ENCODE results near the gene KCTD18. TPM values are rescaled to one million over a fixed set of nuclear protein-coding genes. Genes with fewer than 3 reads are reported as not detected.

KCTD18 gene
- total and polyA plus RNA-seq, 2 experiments from 2014 or later: 15.6 to 27.7 TPM

- Histone ChIP-seq H3K79me2 (ENCODE audit: insufficient read depth) (no peaks in the 10 kb centered on the region), H3K27ac (peak overlapping the region; percentile 75), H3K4me1 (ENCODE audit: insufficient read depth) (peaks cover 20% of the 10 kb centered on the region), H3K9me2 (ENCODE audit: insufficient read depth) (no peaks in the 10 kb centered on the region), H3K4me2 (ENCODE audit: unreplicated experiment) (peak overlapping the region; percentile 50), H3F3A (ENCODE audit: insufficient read depth) (peaks cover 35% of the 10 kb centered on the region), H3K9me3 (ENCODE audit: low read depth) (no peaks in the 10 kb centered on the region), H4K20me1 (ENCODE audit: insufficient read depth) (no peaks in the 10 kb centered on the region), H2AFZ (peak overlapping the region; percentile 52), H3K9ac (peak overlapping the region; percentile 51), H3K27me3 (replicated peaks; ENCODE audit: insufficient read depth) (no peaks in the 10 kb centered on the region), H3K36me3 (ENCODE audit: low read depth) (peaks cover 34% of the 10 kb centered on the region), H3K4me3 (peak overlapping the region; percentile 8; the same call in 1 of the 2 replicates)
- peak; percentile 85 for DNase-seq
- TF ChIP-seq EZH2 (IDR thresholded peaks at IDR 0.05; ENCODE audit: insufficient read depth, poor library complexity, severe bottlenecking) (no peak), EZH2phosphoT487 (IDR thresholded peaks at IDR 0.05; ENCODE audit: insufficient read depth, low read depth) (no peak)
- 33 to 36% methylated on average over 8 of the region's 8 CpGs for WGBS, 2 experiments (ENCODE audit: low coverage in 1 of 2, low lambda C conversion rate in 2 of 2, missing lambda C conversion rate in 2 of 2)
- in situ Hi-C loops (cut with MboI): loop anchor here (10.0 kb wide), 1 partner anchor 505 kb away; no protein-coding TSS in a partner anchor
Observed at GRCh38 chr2:200479692-200480265, 30.1 kb downstream of the KCTD18 start.

DNA sequence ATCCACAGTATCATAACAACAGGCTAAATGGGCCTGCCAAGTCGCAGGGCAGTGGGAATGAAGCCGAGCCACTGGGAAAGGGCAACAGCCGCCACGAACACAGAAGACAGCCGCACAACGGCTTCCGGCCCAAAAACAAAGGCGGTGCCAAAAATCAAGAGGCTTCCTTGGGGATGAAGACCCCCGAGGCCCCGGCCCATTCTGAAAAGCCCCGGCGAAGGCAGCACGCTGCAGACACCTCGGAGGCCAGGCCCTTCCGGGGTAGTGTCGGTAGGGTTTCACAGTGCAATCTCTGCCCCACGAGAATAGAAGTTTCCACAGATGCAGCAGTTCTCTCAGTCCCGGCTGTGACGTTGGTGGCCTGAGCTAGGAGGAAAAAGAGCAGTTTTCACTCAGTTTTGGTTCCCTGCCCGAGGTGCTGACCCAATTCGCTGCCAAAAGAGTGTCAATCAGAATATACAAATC, 32.2 kb downstream of the KCTD18 start:
- Histone ChIP-seq H3K4me2 (ENCODE audit: unreplicated experiment) (no peak overlapping the region), H2AFZ (no peak overlapping the region), H3F3A (ENCODE audit: insufficient read depth) (peaks cover 35% of the 10 kb centered on the region), H3K4me1 (ENCODE audit: insufficient read depth) (peaks cover 20% of the 10 kb centered on the region), H3K4me3 (no peak overlapping the region), H4K20me1 (ENCODE audit: insufficient read depth) (no peaks in the 10 kb centered on the region), H3K9me3 (ENCODE audit: low read depth) (no peaks in the 10 kb centered on the region), H3K36me3 (ENCODE audit: low read depth) (peaks cover 47% of the 10 kb centered on the region), H3K27ac (no peak overlapping the region), H3K79me2 (ENCODE audit: insufficient read depth) (no peaks in the 10 kb centered on the region), H3K27me3 (replicated peaks; ENCODE audit: insufficient read depth) (no peaks in the 10 kb centered on the region), H3K9ac (no peak overlapping the region), H3K9me2 (ENCODE audit: insufficient read depth) (no peaks in the 10 kb centered on the region)
- TF ChIP-seq EZH2phosphoT487 (IDR thresholded peaks at IDR 0.05; ENCODE audit: insufficient read depth, low read depth) (no peak), EZH2 (IDR thresholded peaks at IDR 0.05; ENCODE audit: insufficient read depth, poor library complexity, severe bottlenecking) (no peak)
- DNase-seq: no peak
- in situ Hi-C loops (cut with MboI): no loop called here
- WGBS, 2 experiments (ENCODE audit: low coverage in 1 of 2, low lambda C conversion rate in 2 of 2, missing lambda C conversion rate in 2 of 2): 90 to 93% methylated on average over 21 of the region's 21 CpGs

DNA sequence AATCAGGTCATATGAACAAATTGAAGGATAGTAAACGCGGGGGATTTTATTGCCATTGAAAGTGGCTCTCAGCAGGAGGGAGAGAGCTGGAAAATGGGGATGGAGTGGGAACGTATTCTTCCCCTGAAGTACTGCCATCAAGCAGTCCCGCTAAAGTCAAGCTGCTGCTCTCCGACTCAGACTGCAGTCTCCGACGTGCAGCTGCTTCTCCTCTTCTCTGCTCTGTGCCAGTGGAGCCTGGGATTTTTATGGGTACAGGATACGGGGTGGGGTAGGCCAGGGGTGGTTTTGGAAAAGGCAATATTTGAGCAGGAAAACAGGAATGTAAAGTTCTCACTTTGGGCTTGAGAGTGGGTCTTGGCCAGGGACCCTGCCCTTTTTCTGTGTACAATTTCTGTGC, 33.0 kb downstream of the KCTD18 start:
- no peak overlapping the region for H3K4me2 ChIP-seq (ENCODE audit: unreplicated experiment)
- no peak overlapping the region for H3K9ac ChIP-seq
- WGBS, 2 experiments (ENCODE audit: low coverage in 1 of 2, low lambda C conversion rate in 2 of 2, missing lambda C conversion rate in 2 of 2): 62 to 76% methylated on average over 8 of the region's 8 CpGs
- no peaks in the 10 kb centered on the region for H3K79me2 ChIP-seq (ENCODE audit: insufficient read depth)
- H3K9me3 ChIP-seq (ENCODE audit: low read depth): no peaks in the 10 kb centered on the region
- no peak overlapping the region for H2AFZ ChIP-seq
- in situ Hi-C loops (cut with MboI): no loop called here
- H3F3A ChIP-seq (ENCODE audit: insufficient read depth): peaks cover 35% of the 10 kb centered on the region
- no peak overlapping the region for H3K27ac ChIP-seq
- peaks cover 20% of the 10 kb centered on the region for H3K4me1 ChIP-seq (ENCODE audit: insufficient read depth)
- peaks cover 54% of the 10 kb centered on the region for H3K36me3 ChIP-seq (ENCODE audit: low read depth)
- no peak for DNase-seq
- no peaks in the 10 kb centered on the region for H3K27me3 ChIP-seq (replicated peaks; ENCODE audit: insufficient read depth)
- H3K9me2 ChIP-seq (ENCODE audit: insufficient read depth): no peaks in the 10 kb centered on the region
- H4K20me1 ChIP-seq (ENCODE audit: insufficient read depth): no peaks in the 10 kb centered on the region
- no peak overlapping the region for H3K4me3 ChIP-seq
- no peak for TF ChIP-seq EZH2phosphoT487 (IDR thresholded peaks at IDR 0.05; ENCODE audit: insufficient read depth, low read depth)

GRCh38 chr2:200475795-200476194, 34.1 kb downstream of the KCTD18 start:
- peaks cover 30% of the 10 kb centered on the region for H3F3A ChIP-seq (ENCODE audit: insufficient read depth)
- H3K9ac ChIP-seq: no peak overlapping the region
- H3K4me2 ChIP-seq (ENCODE audit: unreplicated experiment): no peak overlapping the region
- no peaks in the 10 kb centered on the region for H3K9me3 ChIP-seq (ENCODE audit: low read depth)
- 98% methylated on average over 4 of the region's 4 CpGs for WGBS, 2 experiments (ENCODE audit: low coverage in 1 of 2, low lambda C conversion rate in 2 of 2, missing lambda C conversion rate in 2 of 2)
- no peak overlapping the region for H2AFZ ChIP-seq
- no peaks in the 10 kb centered on the region for H4K20me1 ChIP-seq (ENCODE audit: insufficient read depth)
- no peak for TF ChIP-seq EZH2phosphoT487 (IDR thresholded peaks at IDR 0.05; ENCODE audit: insufficient read depth, low read depth)
- no peak for TF ChIP-seq EZH2 (IDR thresholded peaks at IDR 0.05; ENCODE audit: insufficient read depth, poor library complexity, severe bottlenecking)
- H3K4me3 ChIP-seq: no peak overlapping the region
- H3K27me3 ChIP-seq (replicated peaks; ENCODE audit: insufficient read depth): no peaks in the 10 kb centered on the region
- DNase-seq: no peak
- in situ Hi-C loops (cut with MboI): no loop called here
- H3K4me1 ChIP-seq (ENCODE audit: insufficient read depth): peaks cover 20% of the 10 kb centered on the region
- H3K27ac ChIP-seq: no peak overlapping the region
- H3K9me2 ChIP-seq (ENCODE audit: insufficient read depth): no peaks in the 10 kb centered on the region
- no peaks in the 10 kb centered on the region for H3K79me2 ChIP-seq (ENCODE audit: insufficient read depth)
- peaks cover 59% of the 10 kb centered on the region for H3K36me3 ChIP-seq (ENCODE audit: low read depth)
